ENCODE results near the gene CMTM8. TPM values are rescaled to one million over a fixed set of nuclear protein-coding genes. Genes with fewer than 3 reads are reported as not detected.

The CMTM8 gene
- total RNA-seq, 1 donor from 2014 or later = 5.1 TPM

DNA sequence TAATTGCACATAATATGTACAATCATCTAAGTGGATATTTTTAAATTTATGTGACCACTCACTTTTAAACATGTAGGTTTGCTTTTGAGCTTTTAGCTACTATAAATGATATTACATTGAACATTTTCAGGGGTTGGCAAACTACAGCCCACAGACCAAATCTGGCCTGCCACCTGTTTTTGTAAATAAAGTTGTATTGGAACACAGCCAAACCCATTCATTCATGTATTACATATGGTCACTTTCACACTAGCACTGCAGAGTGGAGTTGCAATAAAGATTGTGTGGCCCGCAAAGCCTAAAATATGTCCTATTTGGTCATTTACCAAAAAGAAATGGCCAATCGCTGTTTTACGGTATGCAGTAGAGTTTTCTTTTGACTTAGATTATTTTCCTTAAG lies 174.4 kb downstream of the CMTM8 start:
- TF ChIP-seq, protein P1, sequence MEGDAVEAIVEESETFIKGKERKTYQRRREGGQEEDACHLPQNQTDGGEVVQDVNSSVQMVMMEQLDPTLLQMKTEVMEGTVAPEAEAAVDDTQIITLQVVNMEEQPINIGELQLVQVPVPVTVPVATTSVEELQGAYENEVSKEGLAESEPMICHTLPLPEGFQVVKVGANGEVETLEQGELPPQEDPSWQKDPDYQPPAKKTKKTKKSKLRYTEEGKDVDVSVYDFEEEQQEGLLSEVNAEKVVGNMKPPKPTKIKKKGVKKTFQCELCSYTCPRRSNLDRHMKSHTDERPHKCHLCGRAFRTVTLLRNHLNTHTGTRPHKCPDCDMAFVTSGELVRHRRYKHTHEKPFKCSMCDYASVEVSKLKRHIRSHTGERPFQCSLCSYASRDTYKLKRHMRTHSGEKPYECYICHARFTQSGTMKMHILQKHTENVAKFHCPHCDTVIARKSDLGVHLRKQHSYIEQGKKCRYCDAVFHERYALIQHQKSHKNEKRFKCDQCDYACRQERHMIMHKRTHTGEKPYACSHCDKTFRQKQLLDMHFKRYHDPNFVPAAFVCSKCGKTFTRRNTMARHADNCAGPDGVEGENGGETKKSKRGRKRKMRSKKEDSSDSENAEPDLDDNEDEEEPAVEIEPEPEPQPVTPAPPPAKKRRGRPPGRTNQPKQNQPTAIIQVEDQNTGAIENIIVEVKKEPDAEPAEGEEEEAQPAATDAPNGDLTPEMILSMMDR (IDR thresholded peaks at IDR 0.05; ENCODE audit: unreplicated experiment) = no peak
- Mint-ChIP-seq H3K4me1 (peaks cover 9% of the 10 kb centered on the region), H3K27me3 (ENCODE audit: low read depth) (no peaks in the 10 kb centered on the region), H3K4me3 (no peak overlapping the region), H3K9me3 (no peaks in the 10 kb centered on the region), H3K27ac (no peak overlapping the region), H3K36me3 (no peaks in the 10 kb centered on the region)
- DNase-seq (ENCODE audit: low spot score in 2 of 2, unreplicated experiment in 2 of 2) = no peak

GRCh38 chr3:32413845-32414521 lies 175.5 kb downstream of the CMTM8 start:
- Mint-ChIP-seq H3K27ac (no peak overlapping the region), H3K36me3 (peaks cover 3% of the 10 kb centered on the region), H3K9me3 (peaks cover 8% of the 10 kb centered on the region), H3K4me1 (peaks cover 9% of the 10 kb centered on the region), H3K27me3 (ENCODE audit: low read depth) (no peaks in the 10 kb centered on the region), H3K4me3 (no peak overlapping the region)
- TF ChIP-seq, protein P1 (IDR thresholded peaks at IDR 0.05; ENCODE audit: unreplicated experiment) = no peak
- no peak for DNase-seq (ENCODE audit: low spot score in 2 of 2, unreplicated experiment in 2 of 2)

- no peak for DNase-seq (ENCODE audit: low spot score in 2 of 2, unreplicated experiment in 2 of 2)
- Mint-ChIP-seq H3K36me3 (peaks cover 9% of the 10 kb centered on the region), H3K27ac (no peak overlapping the region), H3K27me3 (ENCODE audit: low read depth) (no peaks in the 10 kb centered on the region), H3K4me3 (no peak overlapping the region), H3K4me1 (peaks cover 10% of the 10 kb centered on the region), H3K9me3 (peaks cover 15% of the 10 kb centered on the region)
- TF ChIP-seq, protein P1 (IDR thresholded peaks at IDR 0.05; ENCODE audit: unreplicated experiment) = no peak
Observed at GRCh38 chr3:32414522-32415202, 176.2 kb downstream of the CMTM8 start.

- H3K9me3 Mint-ChIP-seq = peaks cover 18% of the 10 kb centered on the region
- peak overlapping the region; percentile 93 for H3K27ac Mint-ChIP-seq
- TF ChIP-seq, protein P1 (IDR thresholded peaks at IDR 0.05; ENCODE audit: unreplicated experiment) = no peak
- H3K4me1 Mint-ChIP-seq = peaks cover 27% of the 10 kb centered on the region
- H3K4me3 Mint-ChIP-seq = no peak overlapping the region
- DNase-seq (ENCODE audit: low spot score in 2 of 2, unreplicated experiment in 2 of 2) = no peak
- H3K27me3 Mint-ChIP-seq (ENCODE audit: low read depth) = no peaks in the 10 kb centered on the region
- peaks cover 11% of the 10 kb centered on the region for H3K36me3 Mint-ChIP-seq
Observed at GRCh38 chr3:32419742-32420125, 181.3 kb downstream of the CMTM8 start.

Other genes starting within 250 kb of the CMTM8 start
- gene GPD1L, start 132.1 kb upstream of the CMTM8 start, total RNA-seq = 8.5 to 10.4 TPM (median 9.3 TPM) in 3 replicates
- 14.2 to 18.0 TPM (median 16.6 TPM) in 3 replicates for gene CMTM7, start 153.2 kb downstream of the CMTM8 start, total RNA-seq